B cell (primary cell): ENCODE measurements around the gene PRSS33. TPM values are rescaled to one million over a fixed set of nuclear protein-coding genes. Genes with fewer than 3 reads are reported as not detected.
A peak's percentile ranks its signal among the peaks of the same experiment; 100 is the strongest.

Source experiments
- ATAC-seq: fragments of 200-7000 bp; cut with Tn5 transposase; one replicate; pipeline ENCODE4 v1.10.0; 2021; ENCODE audit warnings: low read depth, mild to moderate bottlenecking, moderate number of reproducible peaks, moderate library complexity
- CTCF ChIA-PET: fragments of 350-600 bp; sonication (Branson Sonifier 250); formaldehyde crosslinking; loops from one replicate; lab custom pipeline; 2021; ENCODE audit warnings: antibody characterized with exemption, inconsistent platforms; lab: Charles Lee
- POLR2A ChIA-PET: fragments of 350-600 bp; sonication (Branson Sonifier 250); formaldehyde crosslinking; loops from one replicate; lab custom pipeline; 2021; ENCODE audit warnings: antibody characterized with exemption; lab: Charles Lee
- DNase-seq: peaks from one replicate; pipeline ENCODE4 v3.0.0; 2013
- H2AFZ ChIP-seq: 2 replicates; pipeline ENCODE4 v1.6.1; 2012; ENCODE audit warnings: mild to moderate bottlenecking, low read depth, low read length; ENCODE audit not compliant: insufficient read depth, poor library complexity, severe bottlenecking
- H3K27ac ChIP-seq, 2 donors: 1 replicate in 1 of 2; 2 replicates in 1 of 2; pipeline ENCODE4 v1.5.1; 2012 to 2013; ENCODE audit warnings: low read length in 2 of 2, mild to moderate bottlenecking in 2 of 2, moderate library complexity in 1 of 2
- H3K27me3 ChIP-seq, 4 experiments: fragments of 200-600 bp in 1 of 4; sonication (generic) in 1 of 4; replicated peaks in 1 of 4; 1 replicate in 2 of 4; 2 replicates in 2 of 4; pipeline versions ENCODE4 v1.6.1 to v1.7.0; 2013 to 2016; ENCODE audit warnings: low read length in 3 of 4, mild to moderate bottlenecking in 2 of 4, mixed read lengths in 1 of 4, moderate library complexity in 1 of 4; ENCODE audit not compliant: insufficient read depth in 4 of 4, control insufficient read depth in 3 of 4; ENCODE audit errors: control extremely low read depth in 1 of 4
- H3K36me3 ChIP-seq, 2 experiments: replicated peaks in 1 of 2; 1 replicate in 1 of 2; 2 replicates in 1 of 2; pipeline versions ENCODE4 v1.6.1 to v1.7.1; 2013; ENCODE audit warnings: low read length in 1 of 2; ENCODE audit not compliant: insufficient read depth in 2 of 2, control insufficient read depth in 1 of 2; ENCODE audit errors: control extremely low read depth in 1 of 2, extremely low read depth in 1 of 2
- H3K4me1 ChIP-seq, 2 donors: fragments of 200-600 bp in 1 of 2; sonication (generic) in 1 of 2; 1 replicate in 1 of 2; 2 replicates in 1 of 2; pipeline versions ENCODE4 v1.5.1 to v1.6.1; 2013 to 2017; ENCODE audit warnings: low read length in 2 of 2; ENCODE audit not compliant: control insufficient read depth in 2 of 2, insufficient read depth in 2 of 2
- H3K4me2 ChIP-seq: replicated peaks from 2 replicates; pipeline ENCODE3; 2012; ENCODE audit warnings: mild to moderate bottlenecking, low read depth, low read length; ENCODE audit not compliant: poor library complexity, severe bottlenecking
- H3K4me3 ChIP-seq, 5 experiments: fragments of 200-600 bp in 1 of 5; sonication (generic) in 1 of 5; 1 replicate in 3 of 5; 2 replicates in 2 of 5; pipeline versions ENCODE4 v1.5.1 to v1.7.0; 2011 to 2016; ENCODE audit warnings: low read length in 4 of 5, mild to moderate bottlenecking in 4 of 5, low read depth in 2 of 5, control low read depth in 1 of 5, moderate library complexity in 1 of 5; ENCODE audit not compliant: insufficient read depth in 1 of 5; ENCODE audit errors: control extremely low read depth in 1 of 5, extremely low read depth in 1 of 5
- H3K79me2 ChIP-seq: fragments of 200-600 bp; sonication (generic); one replicate; pipeline ENCODE4 v1.6.0; 2016; ENCODE audit warnings: low read length; ENCODE audit not compliant: control insufficient read depth, insufficient read depth
- H3K9ac ChIP-seq: fragments of 200-600 bp; sonication (generic); 2 replicates; pipeline ENCODE4 v1.6.1; 2017; ENCODE audit warnings: mild to moderate bottlenecking, low read length, moderate library complexity
- H3K9me3 ChIP-seq, 3 donors: one replicate each; pipeline versions ENCODE4 v1.6.1 to v1.7.1; 2013; ENCODE audit warnings: low read length in 2 of 3; ENCODE audit not compliant: control insufficient read depth in 2 of 3, insufficient read depth in 1 of 3; ENCODE audit errors: control extremely low read depth in 1 of 3
- H4K20me1 ChIP-seq: 2 replicates; pipeline ENCODE4 v1.6.0; 2012; ENCODE audit warnings: mild to moderate bottlenecking, low read length; ENCODE audit not compliant: insufficient read depth, control insufficient read depth, poor library complexity, severe bottlenecking
- H3K27ac Mint-ChIP-seq: one replicate; pipeline ENCODE4 v1.8.0; 2021; ENCODE audit warnings: mixed read lengths
- H3K27me3 Mint-ChIP-seq: one replicate; pipeline ENCODE4 v1.8.0; 2021; ENCODE audit warnings: mixed read lengths
- H3K4me1 Mint-ChIP-seq: one replicate; pipeline ENCODE4 v1.8.0; 2021; ENCODE audit warnings: mixed read lengths
- H3K4me3 Mint-ChIP-seq: one replicate; pipeline ENCODE4 v1.8.0; 2021; ENCODE audit warnings: mixed read lengths
- H3K9me3 Mint-ChIP-seq: one replicate; pipeline ENCODE4 v1.8.0; 2022; ENCODE audit warnings: mixed read lengths; ENCODE audit not compliant: insufficient read depth
- CTCF ChIP-seq: fragments of 200-600 bp; IDR thresholded peaks from one replicate; pipeline ENCODE4 v1.8.0; 2022; ENCODE audit warnings: antibody characterized with exemption, mild to moderate bottlenecking
- EZH2 ChIP-seq: IDR thresholded peaks from 2 replicates; pipeline ENCODE4 v1.6.1; 2012; ENCODE audit warnings: borderline replicate concordance, low read depth, mild to moderate bottlenecking, moderate library complexity, low read length; ENCODE audit not compliant: insufficient read depth, poor library complexity, severe bottlenecking
- WGBS: methylation state at CpG from one replicate; pipeline ENCODE4 v1.1.5; 2013; ENCODE audit warnings: missing lambda C conversion rate; ENCODE audit not compliant: insufficient coverage; 5-methylcytosine and 5-hydroxymethylcytosine counted together
- intact Hi-C: fragments of 100-400 bp; cut with micrococcal nuclease; formaldehyde crosslinking; loops from one replicate; pipeline ENCODE4 v1.10.0; 2022
- polyA plus RNA-seq: library from polyadenylated mRNA; depleted of rRNA; stranded (reverse); fragments of >200 nt; gene quantifications from 2 replicates; pipeline ENCODE4 v1.2.3, GENCODE V29; 2012
- total RNA-seq, 2 donors: library from RNA; stranded (reverse); fragments of 120-200 nt in 1 of 2; gene quantifications; 1 replicate in 1 of 2; 2 replicates in 1 of 2; pipeline versions ENCODE4 v1.2.3 to v1.2.4, GENCODE V29; 2013 to 2022

PRSS33 gene
- total and polyA plus RNA-seq, 2 donors (not counting 1 experiment from before 2014, with no cell fraction given): not detected

GRCh38 chr16:2776500-2777139, 10.7 kb downstream of the PRSS33 start:
- Histone ChIP-seq H3K79me2 (peaks cover 39% of the 10 kb centered on the region), H2AFZ (peak overlapping the region; percentile 83), H3K27me3 (no peaks in the 10 kb centered on the region), H3K27ac (peak overlapping the region; percentile 40 to 61), H3K4me3 (peak overlapping the region; percentile 8 to 84 (median 70)), H3K4me2 (peak overlapping the region; percentile 94), H3K9ac (peak overlapping the region; percentile 78), H3K9me3 (no peaks in the 10 kb centered on the region), H3K4me1 (peaks cover 17 to 29% of the 10 kb centered on the region in 2 donors), H3K36me3 (peaks cover 0 to 24% of the 10 kb centered on the region in 2 experiments), H4K20me1 (peaks cover 25% of the 10 kb centered on the region)
- POLR2A ChIA-PET: interaction anchor here (0.9 to 3.9 kb wide), 4 partner anchors 24 to 106 kb away, joined by 3 to 31 read pairs (median 10); partner anchors contain the start of genes FLYWCH2 and SRRM2
- Mint-ChIP-seq H3K4me1 (peaks cover 30% of the 10 kb centered on the region), H3K27ac (peak overlapping the region; percentile 89), H3K4me3 (peak overlapping the region; percentile 96), H3K27me3 (no peaks in the 10 kb centered on the region), H3K9me3 (no peaks in the 10 kb centered on the region)
- ATAC-seq (peak; percentile 34), DNase-seq (peak; percentile 69)
- intact Hi-C loops: loop anchor here (1.0 to 10.0 kb wide), 6 partner anchors 24 to 784 kb away; partner anchors contain the start of genes KCTD5, PKMYT1, PRSS27 and SRRM2
- TF ChIP-seq CTCF (no peak), EZH2 (no peak)
- CTCF ChIA-PET: no interaction called here
- 1% methylated on average over 69 of the region's 72 CpGs for WGBS
